DMS 273 treated with DMSO at 0.1 percent for 48 hours (cell line): Measurements from ENCODE around the gene LPAR5.

ENCODE experiments used
- DNase-seq: peaks from one replicate; lab custom pipeline; 2025; lab: John Stamatoyannopoulos, UW

The LPAR5 gene

GRCh38 chr12:6638305-6638704 is 2.5 kb upstream of the LPAR5 start:
- DNase-seq = no peak

DNA sequence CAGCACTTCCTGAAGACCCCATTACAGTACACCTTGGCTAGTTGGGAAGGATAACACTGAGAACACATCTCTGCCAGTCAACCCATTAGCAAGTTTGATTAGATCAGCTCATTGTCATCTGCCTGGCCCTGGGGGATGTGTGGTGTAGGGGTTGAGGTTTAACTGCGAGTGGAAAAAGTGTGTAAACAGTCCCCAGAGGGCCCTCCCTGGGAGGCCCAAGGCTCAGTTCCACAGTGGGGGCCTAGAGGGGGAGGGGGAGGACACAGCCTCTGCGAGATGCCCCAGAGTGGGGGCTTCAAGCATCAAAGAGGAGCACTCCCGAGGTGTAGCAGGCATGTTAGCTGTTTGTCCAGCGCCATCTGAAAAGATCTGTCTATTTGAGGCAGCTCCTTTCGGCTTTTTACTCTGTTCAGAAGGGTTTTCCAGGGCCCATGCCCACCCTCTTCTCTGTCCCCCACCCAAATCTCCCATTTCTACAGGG is 344 bp downstream of the LPAR5 start:
- DNase-seq = no peak

GRCh38 chr12:6632026-6632983 is 3.5 kb downstream of the LPAR5 start:
- no peak for DNase-seq

DNA sequence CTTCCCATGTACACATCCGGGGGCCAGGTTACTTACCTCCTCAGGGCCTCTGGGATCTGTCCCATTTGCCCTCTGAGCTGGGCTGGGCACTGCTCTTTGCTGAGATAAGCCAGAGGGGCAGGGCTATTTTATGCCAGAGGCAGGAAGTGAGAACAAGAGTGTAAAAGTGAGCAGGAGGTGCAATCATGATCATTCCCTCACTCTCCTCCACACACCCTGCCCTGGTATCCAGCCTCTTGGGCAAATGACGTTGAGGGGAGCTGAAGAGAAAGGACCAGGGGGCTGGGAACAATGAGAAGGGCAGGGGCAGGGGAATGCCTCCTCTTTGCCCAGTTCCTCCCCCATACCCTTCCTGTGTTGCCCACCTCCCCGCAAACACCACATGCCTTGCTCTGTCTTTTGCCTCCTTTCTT is 4.2 kb downstream of the LPAR5 start:
- DNase-seq = no peak

DNA sequence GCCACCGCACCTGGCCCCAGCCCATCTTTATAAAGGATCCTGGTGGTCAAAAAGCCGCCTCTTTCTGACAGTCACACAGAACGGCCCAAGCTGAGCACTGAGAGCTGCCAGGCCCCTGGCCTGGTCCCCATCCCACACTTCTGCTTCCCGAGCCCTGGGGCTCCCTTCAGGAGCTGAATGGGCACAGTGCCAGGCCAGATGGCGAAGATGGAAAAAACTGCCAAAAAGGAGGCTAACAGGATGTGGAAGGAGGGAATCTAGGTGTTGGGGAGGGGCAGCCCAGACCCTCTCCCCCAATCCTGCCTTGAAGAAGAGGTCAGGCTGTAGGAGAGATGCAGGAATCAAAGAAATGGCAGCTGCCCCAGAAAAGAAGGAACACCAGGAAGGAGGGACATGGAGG is 5.0 kb downstream of the LPAR5 start:
- peak; percentile 30 for DNase-seq

DNA sequence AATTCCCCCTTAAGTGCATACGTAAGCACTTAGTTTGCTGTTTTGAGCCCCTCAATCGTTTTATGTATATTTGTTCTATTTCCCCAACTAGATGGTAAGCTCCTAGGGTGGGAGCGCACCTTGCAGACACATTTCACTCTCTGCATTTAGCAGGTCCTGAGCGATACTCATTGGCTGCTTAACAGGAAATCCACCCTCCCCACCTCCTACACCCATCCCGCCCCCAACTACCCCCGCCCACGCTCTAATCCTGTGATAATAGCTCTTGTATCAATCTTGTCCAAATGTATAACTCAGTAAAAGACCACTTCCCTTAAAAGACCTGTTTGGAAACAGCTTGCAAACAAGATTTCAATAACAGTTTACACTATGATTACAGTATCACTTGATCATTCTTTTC is 8.1 kb downstream of the LPAR5 start:
- DNase-seq = no peak

- no peak for DNase-seq
These were observed 9.0 kb downstream of the LPAR5 start for GRCh38 chr12:6626654-6627283.

- DNase-seq = no peak
These were observed 14.9 kb downstream of the LPAR5 start for GRCh38 chr12:6620885-6621274.

DNA sequence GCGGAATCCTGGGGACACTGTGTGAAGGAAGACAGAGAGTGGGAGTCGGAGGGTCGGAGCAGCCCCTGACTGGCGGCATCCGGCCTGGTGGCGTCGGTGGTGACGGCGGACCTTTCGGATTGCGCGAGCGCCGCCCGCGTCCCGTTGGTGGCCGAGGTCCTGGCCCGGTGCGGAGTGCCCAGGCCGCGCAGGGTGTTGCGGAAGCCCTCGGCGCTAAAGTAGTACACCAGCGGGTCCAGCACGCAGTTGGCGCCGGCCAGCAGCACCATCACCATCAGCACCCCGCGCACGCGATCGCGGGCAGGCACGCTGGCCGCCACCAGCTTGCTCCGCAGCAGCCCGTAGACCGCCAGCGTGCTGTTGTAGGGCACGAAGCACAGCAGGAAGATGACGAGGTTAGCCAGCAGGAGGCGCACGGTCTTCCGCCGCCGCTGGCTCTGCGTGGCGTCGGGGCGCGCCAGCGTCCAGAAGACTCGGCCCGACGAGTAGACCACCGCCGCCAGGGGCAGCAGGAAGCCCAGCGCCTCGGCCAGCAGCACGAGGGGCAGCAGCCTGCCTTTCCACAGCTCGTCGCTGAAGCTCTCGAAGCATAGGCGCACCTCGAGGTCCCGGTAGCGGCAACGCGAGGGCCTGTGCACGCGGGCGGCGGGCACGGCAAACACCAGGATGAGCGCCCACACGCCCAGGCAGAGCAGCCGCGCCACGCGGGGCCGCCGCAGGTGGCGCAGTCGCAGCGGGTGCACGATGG is 15.4 kb downstream of the LPAR5 start:
- no peak for DNase-seq

DNA sequence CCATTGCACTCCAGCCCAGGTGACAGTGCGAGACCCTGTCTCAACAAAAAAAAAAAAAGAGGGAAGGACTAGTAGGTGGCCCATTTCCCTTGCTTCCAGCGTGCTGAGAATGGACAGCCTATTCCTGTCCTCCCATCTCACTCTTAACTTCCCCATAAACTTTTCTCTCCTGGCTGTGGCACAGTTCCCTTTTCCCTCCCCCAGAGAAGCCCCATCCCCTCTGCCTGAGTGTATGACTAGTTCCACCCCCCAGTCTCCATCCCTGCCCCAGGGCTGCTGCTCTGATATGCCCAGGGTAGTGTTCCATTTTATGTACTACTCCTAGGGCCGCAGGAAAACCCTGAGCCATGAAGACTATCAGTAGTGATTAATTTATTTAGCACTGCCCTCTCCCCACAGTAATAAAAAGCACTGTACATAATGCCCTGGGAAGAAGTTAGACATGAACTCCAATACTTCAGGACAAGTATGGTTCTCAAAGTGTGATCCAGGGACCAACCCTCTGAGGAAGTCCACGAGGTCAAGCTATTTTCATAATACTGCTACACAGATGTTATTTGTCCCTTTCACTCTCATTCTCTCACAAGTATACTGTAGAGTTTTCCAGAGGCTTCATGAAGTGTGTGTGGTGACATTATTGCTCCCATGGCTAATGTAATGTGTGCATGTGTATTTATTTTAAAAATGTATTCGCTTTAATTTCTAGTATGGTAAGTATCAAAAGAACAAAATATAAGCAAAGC is 17.1 kb downstream of the LPAR5 start:
- DNase-seq = no peak

- no peak for DNase-seq
These were observed 20.0 kb downstream of the LPAR5 start for GRCh38 chr12:6615802-6616201.

GRCh38 chr12:6614513-6615172 is 21.1 kb downstream of the LPAR5 start:
- DNase-seq = no peak

DNA sequence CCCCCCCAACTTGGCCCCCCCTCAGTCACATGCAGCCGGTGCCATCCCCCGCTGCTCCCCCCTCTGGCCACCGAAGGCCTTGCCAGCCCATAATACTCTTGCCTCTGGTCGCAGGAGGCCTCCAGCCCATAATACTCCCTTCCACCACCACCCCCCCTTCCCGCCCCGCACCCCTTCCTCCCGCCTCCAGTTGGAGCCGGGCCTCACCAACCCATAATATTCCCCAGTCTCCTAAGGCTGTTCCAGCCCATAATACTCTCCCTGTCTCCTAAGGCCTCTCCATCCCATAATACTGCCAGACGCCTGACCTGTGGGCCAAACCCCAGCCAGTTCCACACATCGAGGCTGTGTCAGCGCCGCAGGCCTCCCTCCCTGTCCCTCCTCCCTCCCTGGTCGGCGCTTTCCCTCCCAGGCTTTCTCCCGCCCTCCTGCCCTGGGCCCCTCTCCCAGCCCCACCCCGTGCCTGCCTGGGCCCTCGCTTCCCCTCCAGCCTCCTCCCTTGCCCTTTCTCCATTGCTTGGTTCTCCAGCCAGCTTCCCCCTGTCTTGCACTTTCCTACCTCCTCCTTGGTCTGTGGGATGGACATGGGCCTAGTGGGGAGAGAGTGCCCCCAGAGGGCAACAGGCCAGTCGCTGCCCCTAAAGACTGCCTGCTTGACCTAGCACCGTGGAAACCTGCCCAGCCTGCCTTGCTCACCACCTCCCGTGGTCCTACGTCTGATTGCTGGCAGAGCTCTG is 21.8 kb downstream of the LPAR5 start:
- DNase-seq = peak; percentile 89

DNA sequence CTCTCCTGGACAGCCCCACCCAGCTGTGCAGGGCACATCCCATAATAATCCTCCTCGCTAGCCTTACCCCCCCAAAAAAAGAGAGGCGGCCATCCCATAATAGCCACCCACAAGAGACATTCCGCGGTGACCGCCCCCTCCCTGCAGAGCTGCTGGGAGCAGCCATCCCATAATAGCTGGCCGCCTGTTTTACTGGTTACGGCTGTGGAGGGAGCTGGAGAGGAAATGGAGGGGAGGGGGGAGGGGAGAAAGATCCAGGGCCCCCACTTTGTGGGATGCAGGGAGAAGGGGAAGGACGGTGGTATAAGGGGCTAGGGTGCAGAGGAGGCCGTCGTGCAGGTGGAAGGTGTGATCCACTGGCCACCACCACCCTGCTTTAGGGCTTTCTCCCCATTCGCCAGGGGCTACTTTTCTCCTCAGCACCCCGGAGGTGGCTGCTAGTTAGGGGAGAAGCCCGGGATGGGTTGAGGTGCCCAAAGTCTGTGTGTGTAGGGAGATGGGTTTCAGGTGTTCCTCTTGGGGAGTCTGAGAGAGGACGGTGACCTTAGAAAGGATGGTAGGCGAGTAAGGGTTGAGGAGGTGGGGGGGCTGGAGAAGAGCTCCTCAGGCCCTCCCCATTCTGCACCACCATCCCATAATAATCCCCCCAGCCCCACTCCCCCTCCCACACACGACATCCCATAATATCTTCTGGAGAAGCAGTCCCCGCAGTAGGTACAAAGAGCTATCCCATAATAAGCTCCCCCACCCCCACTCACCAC is 22.6 kb downstream of the LPAR5 start:
- DNase-seq = peak; percentile 63

DNA sequence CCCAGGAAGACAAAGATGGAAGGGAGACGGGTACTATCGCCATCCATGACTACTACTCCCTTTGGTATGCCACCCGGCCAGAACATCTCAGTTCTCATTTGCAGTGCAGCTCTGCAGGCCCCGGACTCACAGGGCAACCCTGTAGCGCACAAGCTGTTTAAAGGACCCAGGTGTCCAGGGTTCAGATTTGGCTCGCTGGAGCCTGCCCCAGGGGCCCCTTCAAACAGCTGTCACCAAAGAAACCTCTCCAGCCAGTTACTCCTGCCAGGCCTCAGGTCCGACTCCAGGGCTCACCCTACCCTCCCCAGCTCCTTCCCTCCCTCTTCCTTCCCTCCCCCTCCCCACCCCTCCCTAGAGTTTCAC is 23.1 kb downstream of the LPAR5 start:
- no peak for DNase-seq

DNA sequence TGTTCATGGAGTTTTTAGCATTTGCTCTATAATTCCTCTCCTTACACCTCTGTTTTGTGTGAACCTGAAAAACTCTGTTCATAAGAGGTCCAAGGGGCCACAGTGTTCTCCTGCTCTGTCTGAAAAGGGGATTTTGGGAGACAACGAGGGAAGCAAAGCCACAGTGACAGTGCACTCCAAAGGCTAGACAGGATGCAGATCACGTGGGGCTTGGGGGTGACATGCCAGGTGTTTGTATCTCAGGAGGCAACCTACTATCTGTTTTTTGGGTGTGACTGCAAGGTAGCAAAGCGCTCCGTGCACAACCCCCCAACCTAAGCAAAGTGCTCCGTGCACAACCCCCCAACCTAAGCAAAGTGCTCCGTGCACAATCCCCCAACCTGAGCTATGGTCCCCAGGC is 23.5 kb downstream of the LPAR5 start:
- no peak for DNase-seq

GRCh38 chr12:6608592-6609281 is 27.0 kb downstream of the LPAR5 start:
- DNase-seq = no peak

DNA sequence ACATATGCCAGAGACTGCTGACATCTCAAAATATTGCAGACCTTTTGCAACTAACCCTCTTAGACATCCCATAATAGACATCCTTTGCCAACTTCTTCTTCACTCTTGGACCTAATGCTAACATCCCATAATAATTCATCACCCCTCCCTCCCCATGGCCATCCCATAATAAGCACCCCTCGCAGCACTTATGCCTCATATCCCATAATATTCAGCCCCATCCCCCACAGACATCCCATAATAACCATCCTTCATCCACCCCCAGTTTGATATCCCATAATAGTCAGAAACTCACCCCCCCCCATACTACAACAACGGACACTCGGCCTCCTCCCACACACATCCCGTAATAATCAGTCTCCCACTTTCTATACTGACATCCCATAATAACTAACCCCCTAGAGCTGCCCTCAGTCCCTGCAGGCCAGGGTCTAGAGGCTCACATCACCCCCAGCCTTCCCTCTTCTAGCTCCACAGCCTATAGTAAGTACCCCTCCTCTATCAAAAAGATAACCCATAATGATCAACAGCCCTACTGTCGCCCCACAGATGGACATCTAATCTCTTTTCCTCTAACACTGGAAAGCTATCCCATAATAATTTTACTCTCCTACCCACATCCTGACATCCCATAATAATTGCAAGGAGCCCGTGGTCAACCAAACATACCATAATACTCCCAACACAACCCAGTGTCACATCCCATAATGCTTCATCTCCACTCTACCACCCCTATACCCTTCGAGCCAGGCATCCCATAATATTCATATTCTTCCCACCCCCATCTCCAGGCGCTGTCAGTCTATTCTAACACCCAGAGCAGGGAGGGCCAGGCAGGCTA is 27.8 kb downstream of the LPAR5 start:
- peak; percentile 77 for DNase-seq
